B cell (primary cell): ENCODE measurements around the gene SLC7A11. TPM values are rescaled to one million over a fixed set of nuclear protein-coding genes. Genes with fewer than 3 reads are reported as not detected.

Experiments
- ATAC-seq: fragments of 200-7000 bp; cut with Tn5 transposase; one replicate; pipeline ENCODE4 v1.10.0; 2021; ENCODE audit warnings: low read depth, mild to moderate bottlenecking, moderate number of reproducible peaks, moderate library complexity
- CTCF ChIA-PET: fragments of 350-600 bp; sonication (Branson Sonifier 250); formaldehyde crosslinking; loops from one replicate; lab custom pipeline; 2021; ENCODE audit warnings: antibody characterized with exemption, inconsistent platforms; lab: Charles Lee
- POLR2A ChIA-PET: fragments of 350-600 bp; sonication (Branson Sonifier 250); formaldehyde crosslinking; loops from one replicate; lab custom pipeline; 2021; ENCODE audit warnings: antibody characterized with exemption; lab: Charles Lee
- DNase-seq: peaks from one replicate; pipeline ENCODE4 v3.0.0; 2013
- H2AFZ ChIP-seq: 2 replicates; pipeline ENCODE4 v1.6.1; 2012; ENCODE audit warnings: mild to moderate bottlenecking, low read depth, low read length; ENCODE audit not compliant: insufficient read depth, poor library complexity, severe bottlenecking
- H3K27ac ChIP-seq, 2 donors: 1 replicate in 1 of 2; 2 replicates in 1 of 2; pipeline ENCODE4 v1.5.1; 2012 to 2013; ENCODE audit warnings: low read length in 2 of 2, mild to moderate bottlenecking in 2 of 2, moderate library complexity in 1 of 2
- H3K27me3 ChIP-seq, 4 experiments: fragments of 200-600 bp in 1 of 4; sonication (generic) in 1 of 4; replicated peaks in 1 of 4; 1 replicate in 2 of 4; 2 replicates in 2 of 4; pipeline versions ENCODE4 v1.6.1 to v1.7.0; 2013 to 2016; ENCODE audit warnings: low read length in 3 of 4, mild to moderate bottlenecking in 2 of 4, mixed read lengths in 1 of 4, moderate library complexity in 1 of 4; ENCODE audit not compliant: insufficient read depth in 4 of 4, control insufficient read depth in 3 of 4; ENCODE audit errors: control extremely low read depth in 1 of 4
- H3K36me3 ChIP-seq, 2 experiments: replicated peaks in 1 of 2; 1 replicate in 1 of 2; 2 replicates in 1 of 2; pipeline versions ENCODE4 v1.6.1 to v1.7.1; 2013; ENCODE audit warnings: low read length in 1 of 2; ENCODE audit not compliant: insufficient read depth in 2 of 2, control insufficient read depth in 1 of 2; ENCODE audit errors: control extremely low read depth in 1 of 2, extremely low read depth in 1 of 2
- H3K4me1 ChIP-seq, 2 donors: fragments of 200-600 bp in 1 of 2; sonication (generic) in 1 of 2; 1 replicate in 1 of 2; 2 replicates in 1 of 2; pipeline versions ENCODE4 v1.5.1 to v1.6.1; 2013 to 2017; ENCODE audit warnings: low read length in 2 of 2; ENCODE audit not compliant: control insufficient read depth in 2 of 2, insufficient read depth in 2 of 2
- H3K4me2 ChIP-seq: replicated peaks from 2 replicates; pipeline ENCODE3; 2012; ENCODE audit warnings: mild to moderate bottlenecking, low read depth, low read length; ENCODE audit not compliant: poor library complexity, severe bottlenecking
- H3K4me3 ChIP-seq, 5 experiments: fragments of 200-600 bp in 1 of 5; sonication (generic) in 1 of 5; 1 replicate in 3 of 5; 2 replicates in 2 of 5; pipeline versions ENCODE4 v1.5.1 to v1.7.0; 2011 to 2016; ENCODE audit warnings: low read length in 4 of 5, mild to moderate bottlenecking in 4 of 5, low read depth in 2 of 5, control low read depth in 1 of 5, moderate library complexity in 1 of 5; ENCODE audit not compliant: insufficient read depth in 1 of 5; ENCODE audit errors: control extremely low read depth in 1 of 5, extremely low read depth in 1 of 5
- H3K79me2 ChIP-seq: fragments of 200-600 bp; sonication (generic); one replicate; pipeline ENCODE4 v1.6.0; 2016; ENCODE audit warnings: low read length; ENCODE audit not compliant: control insufficient read depth, insufficient read depth
- H3K9ac ChIP-seq: fragments of 200-600 bp; sonication (generic); 2 replicates; pipeline ENCODE4 v1.6.1; 2017; ENCODE audit warnings: mild to moderate bottlenecking, low read length, moderate library complexity
- H3K9me3 ChIP-seq, 3 donors: one replicate each; pipeline versions ENCODE4 v1.6.1 to v1.7.1; 2013; ENCODE audit warnings: low read length in 2 of 3; ENCODE audit not compliant: control insufficient read depth in 2 of 3, insufficient read depth in 1 of 3; ENCODE audit errors: control extremely low read depth in 1 of 3
- H4K20me1 ChIP-seq: 2 replicates; pipeline ENCODE4 v1.6.0; 2012; ENCODE audit warnings: mild to moderate bottlenecking, low read length; ENCODE audit not compliant: insufficient read depth, control insufficient read depth, poor library complexity, severe bottlenecking
- H3K27ac Mint-ChIP-seq: one replicate; pipeline ENCODE4 v1.8.0; 2021; ENCODE audit warnings: mixed read lengths
- H3K27me3 Mint-ChIP-seq: one replicate; pipeline ENCODE4 v1.8.0; 2021; ENCODE audit warnings: mixed read lengths
- H3K4me1 Mint-ChIP-seq: one replicate; pipeline ENCODE4 v1.8.0; 2021; ENCODE audit warnings: mixed read lengths
- H3K4me3 Mint-ChIP-seq: one replicate; pipeline ENCODE4 v1.8.0; 2021; ENCODE audit warnings: mixed read lengths
- H3K9me3 Mint-ChIP-seq: one replicate; pipeline ENCODE4 v1.8.0; 2022; ENCODE audit warnings: mixed read lengths; ENCODE audit not compliant: insufficient read depth
- CTCF ChIP-seq: fragments of 200-600 bp; IDR thresholded peaks from one replicate; pipeline ENCODE4 v1.8.0; 2022; ENCODE audit warnings: antibody characterized with exemption, mild to moderate bottlenecking
- EZH2 ChIP-seq: IDR thresholded peaks from 2 replicates; pipeline ENCODE4 v1.6.1; 2012; ENCODE audit warnings: borderline replicate concordance, low read depth, mild to moderate bottlenecking, moderate library complexity, low read length; ENCODE audit not compliant: insufficient read depth, poor library complexity, severe bottlenecking
- WGBS: methylation state at CpG from one replicate; pipeline ENCODE4 v1.1.5; 2013; ENCODE audit warnings: missing lambda C conversion rate; ENCODE audit not compliant: insufficient coverage; 5-methylcytosine and 5-hydroxymethylcytosine counted together
- intact Hi-C: fragments of 100-400 bp; cut with micrococcal nuclease; formaldehyde crosslinking; loops from one replicate; pipeline ENCODE4 v1.10.0; 2022
- polyA plus RNA-seq: library from polyadenylated mRNA; depleted of rRNA; stranded (reverse); fragments of >200 nt; gene quantifications from 2 replicates; pipeline ENCODE4 v1.2.3, GENCODE V29; 2012
- total RNA-seq, 2 donors: library from RNA; stranded (reverse); fragments of 120-200 nt in 1 of 2; gene quantifications; 1 replicate in 1 of 2; 2 replicates in 1 of 2; pipeline versions ENCODE4 v1.2.3 to v1.2.4, GENCODE V29; 2013 to 2022

SLC7A11 gene
- total and polyA plus RNA-seq, 2 donors (not counting 1 experiment from before 2014, with no cell fraction given), result 0.01 to 0.22 TPM

GRCh38 chr4:138204507-138204906, 37.6 kb downstream of the SLC7A11 start:
- no peak overlapping the region for H3K9ac ChIP-seq
- H3K79me2 ChIP-seq, result no peaks in the 10 kb centered on the region
- no peaks in the 10 kb centered on the region for H3K9me3 ChIP-seq
- no peak for DNase-seq
- WGBS, result no CpG with 5 or more reads among the region's 5 CpGs
- H3K27ac Mint-ChIP-seq, result no peak overlapping the region
- H3K36me3 ChIP-seq, result no peaks in the 10 kb centered on the region
- H3K4me1 ChIP-seq, result no peaks in the 10 kb centered on the region
- no peak overlapping the region for H3K4me3 Mint-ChIP-seq
- peaks cover 0 to 3% (median 0%) of the 10 kb centered on the region in 4 experiments for H3K27me3 ChIP-seq
- no peaks in the 10 kb centered on the region for H4K20me1 ChIP-seq
- no peak overlapping the region for H2AFZ ChIP-seq
- ATAC-seq, result no peak
- no peak overlapping the region for H3K4me2 ChIP-seq
- ChIA-PET CTCF (no interaction called here), POLR2A (no interaction called here)
- TF ChIP-seq CTCF, result no peak
- TF ChIP-seq EZH2, result no peak
- no peaks in the 10 kb centered on the region for H3K4me1 Mint-ChIP-seq
- H3K27ac ChIP-seq, result no peak overlapping the region
- intact Hi-C loops, result no loop called here
- H3K4me3 ChIP-seq, result no peak overlapping the region
- no peaks in the 10 kb centered on the region for H3K9me3 Mint-ChIP-seq
- peaks cover 4% of the 10 kb centered on the region for H3K27me3 Mint-ChIP-seq

GRCh38 chr4:138202686-138203085, 39.5 kb downstream of the SLC7A11 start:
- peaks cover 4% of the 10 kb centered on the region for H3K27me3 Mint-ChIP-seq

More at GRCh38 chr4:138202686-138203085, 39.5 kb downstream of the SLC7A11 start:
- CTCF ChIA-PET, result no interaction called here
- DNase-seq (no peak), ATAC-seq (no peak)
- Histone ChIP-seq H3K4me2 (no peak overlapping the region), H2AFZ (no peak overlapping the region), H3K79me2 (no peaks in the 10 kb centered on the region), H4K20me1 (no peaks in the 10 kb centered on the region), H3K27me3 (peaks cover 0 to 3% (median 0%) of the 10 kb centered on the region in 4 experiments), H3K4me1 (no peaks in the 10 kb centered on the region), H3K9me3 (no peaks in the 10 kb centered on the region), H3K4me3 (no peak overlapping the region), H3K9ac (no peak overlapping the region), H3K36me3 (no peaks in the 10 kb centered on the region), H3K27ac (no peak overlapping the region)
- H3K4me3 Mint-ChIP-seq, result no peak overlapping the region
- H3K9me3 Mint-ChIP-seq, result no peaks in the 10 kb centered on the region
- WGBS, result no CpG with 5 or more reads among the region's 2 CpGs
- H3K4me1 Mint-ChIP-seq, result peaks cover 2% of the 10 kb centered on the region
- intact Hi-C loops, result no loop called here
- POLR2A ChIA-PET, result no interaction called here
- H3K27ac Mint-ChIP-seq, result no peak overlapping the region
- TF ChIP-seq EZH2 (no peak), CTCF (no peak)
